ENCODE measurements around the gene PITPNC1.

GRCh38 chr17:67518876-67519275 lies 141.8 kb downstream of the PITPNC1 start:
- TF ChIP-seq, protein P1, sequence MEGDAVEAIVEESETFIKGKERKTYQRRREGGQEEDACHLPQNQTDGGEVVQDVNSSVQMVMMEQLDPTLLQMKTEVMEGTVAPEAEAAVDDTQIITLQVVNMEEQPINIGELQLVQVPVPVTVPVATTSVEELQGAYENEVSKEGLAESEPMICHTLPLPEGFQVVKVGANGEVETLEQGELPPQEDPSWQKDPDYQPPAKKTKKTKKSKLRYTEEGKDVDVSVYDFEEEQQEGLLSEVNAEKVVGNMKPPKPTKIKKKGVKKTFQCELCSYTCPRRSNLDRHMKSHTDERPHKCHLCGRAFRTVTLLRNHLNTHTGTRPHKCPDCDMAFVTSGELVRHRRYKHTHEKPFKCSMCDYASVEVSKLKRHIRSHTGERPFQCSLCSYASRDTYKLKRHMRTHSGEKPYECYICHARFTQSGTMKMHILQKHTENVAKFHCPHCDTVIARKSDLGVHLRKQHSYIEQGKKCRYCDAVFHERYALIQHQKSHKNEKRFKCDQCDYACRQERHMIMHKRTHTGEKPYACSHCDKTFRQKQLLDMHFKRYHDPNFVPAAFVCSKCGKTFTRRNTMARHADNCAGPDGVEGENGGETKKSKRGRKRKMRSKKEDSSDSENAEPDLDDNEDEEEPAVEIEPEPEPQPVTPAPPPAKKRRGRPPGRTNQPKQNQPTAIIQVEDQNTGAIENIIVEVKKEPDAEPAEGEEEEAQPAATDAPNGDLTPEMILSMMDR (IDR thresholded peaks at IDR 0.05), result no peak
- TF ChIP-seq POLR2A (IDR thresholded peaks at IDR 0.05), result no peak
